ENCODE results near the gene BPIFB6.

The BPIFB6 gene

DNA sequence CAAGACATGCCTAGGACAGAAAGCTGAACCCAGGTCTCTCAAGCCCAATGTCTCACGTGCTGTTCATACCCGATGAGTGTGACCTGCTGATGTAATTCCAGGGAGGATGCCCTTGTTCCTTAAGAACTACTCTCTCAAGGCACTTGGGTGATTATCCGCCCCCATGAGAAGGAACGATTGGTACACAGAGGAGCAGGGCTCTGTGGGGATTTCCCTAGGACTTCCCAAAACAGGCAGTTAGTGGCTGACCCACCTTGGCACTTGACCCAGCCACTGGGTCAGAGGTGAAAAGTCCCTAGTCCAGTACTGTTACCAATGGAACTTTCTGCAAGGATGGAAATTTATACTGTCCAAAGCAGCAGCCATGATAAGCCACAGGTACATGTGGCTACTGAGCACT is 9.2 kb upstream of the BPIFB6 start:
- Histone ChIP-seq H3K9ac (ENCODE audit: low read length) (no peak overlapping the region), H3K4me3 (ENCODE audit: low read length) (no peak overlapping the region), H3K27me3 (ENCODE audit: control insufficient read depth, insufficient read depth, low read length) (no peaks in the 10 kb centered on the region), H3K36me3 (ENCODE audit: control insufficient read depth, low read depth, low read length) (no peaks in the 10 kb centered on the region), H3K4me1 (ENCODE audit: control insufficient read depth, low read depth, low read length) (no peaks in the 10 kb centered on the region), H3K27ac (ENCODE audit: low read length) (no peak overlapping the region), H3K9me3 (ENCODE audit: control insufficient read depth, low read depth, low read length) (no peaks in the 10 kb centered on the region)

DNA sequence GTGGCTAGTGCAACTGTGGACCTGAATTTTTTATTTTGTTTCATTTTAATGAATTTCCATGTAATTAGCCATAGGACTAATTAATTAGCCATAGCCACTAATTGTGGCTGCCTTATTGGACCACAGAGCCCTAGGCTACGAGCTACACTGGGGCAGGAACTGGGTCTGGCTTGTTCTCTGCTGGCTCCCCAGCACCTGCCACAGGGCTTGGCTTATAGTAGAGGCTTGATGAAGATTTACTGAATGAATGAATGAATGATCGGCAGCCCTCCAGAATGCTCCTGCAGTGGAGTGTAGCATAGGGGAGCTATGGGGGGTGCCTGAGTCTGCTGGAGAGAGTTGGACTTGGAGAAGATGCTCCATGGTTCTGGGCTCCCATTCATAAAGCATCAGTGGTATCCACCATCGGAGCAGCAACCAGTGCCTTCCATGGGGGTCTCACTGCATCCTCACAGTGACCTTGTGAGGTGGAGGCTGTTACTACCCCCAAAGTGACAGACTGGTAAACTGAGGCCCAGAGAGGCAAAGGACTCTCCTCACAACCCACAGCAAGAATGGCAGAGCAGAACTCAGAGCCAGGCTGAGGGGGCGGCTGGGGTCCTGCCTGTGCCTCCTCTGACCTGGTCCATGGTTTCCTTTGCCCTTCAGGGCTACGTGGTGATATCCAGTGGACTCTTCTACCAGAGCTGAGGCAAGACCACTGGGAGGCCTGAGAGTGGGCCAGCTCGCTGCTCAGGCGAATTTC is 8.6 kb upstream of the BPIFB6 start:
- Histone ChIP-seq H3K36me3 (ENCODE audit: control insufficient read depth, low read depth, low read length) (no peaks in the 10 kb centered on the region), H3K4me1 (ENCODE audit: control insufficient read depth, low read depth, low read length) (no peaks in the 10 kb centered on the region), H3K9me3 (ENCODE audit: control insufficient read depth, low read depth, low read length) (no peaks in the 10 kb centered on the region), H3K27ac (ENCODE audit: low read length) (no peak overlapping the region), H3K9ac (ENCODE audit: low read length) (no peak overlapping the region), H3K27me3 (ENCODE audit: control insufficient read depth, insufficient read depth, low read length) (no peaks in the 10 kb centered on the region), H3K4me3 (ENCODE audit: low read length) (no peak overlapping the region)

DNA sequence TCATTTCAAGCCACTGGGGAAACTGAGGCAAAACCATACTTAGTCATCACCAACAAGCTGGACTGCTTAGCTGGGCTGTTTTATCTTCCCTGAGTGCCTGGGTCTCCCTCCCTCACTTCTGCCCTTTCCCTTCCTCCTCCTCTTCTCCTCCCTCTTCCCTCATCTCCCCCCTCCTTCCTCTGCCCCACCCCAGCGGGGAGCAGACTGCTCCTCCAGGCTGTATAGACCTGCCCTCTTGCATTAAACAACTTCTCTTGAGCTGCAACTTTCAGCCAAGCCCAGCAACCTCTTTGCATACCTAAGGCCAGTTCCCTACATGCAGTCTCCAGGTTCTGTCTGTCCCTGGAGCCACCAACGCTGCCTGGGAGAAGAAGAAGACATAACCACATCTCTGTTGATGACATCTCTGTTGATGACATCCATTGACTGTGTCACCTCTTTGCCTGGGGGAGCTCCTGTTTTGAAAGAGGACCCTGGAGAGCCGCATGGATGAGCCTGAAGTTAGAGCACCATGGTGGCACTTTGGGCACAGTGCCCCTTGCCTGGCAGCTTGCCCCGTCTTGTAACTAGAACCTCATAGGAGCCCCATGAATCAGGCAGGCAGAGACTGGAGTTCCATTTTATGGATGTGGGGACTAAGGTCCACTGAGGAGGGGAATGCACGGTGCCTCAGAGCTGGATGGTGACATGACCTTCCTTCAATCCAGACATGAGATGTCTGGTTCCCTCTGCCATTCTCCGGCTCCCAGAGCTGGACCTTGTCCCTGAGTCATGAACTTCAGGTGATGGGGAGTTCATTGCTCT is 7.8 kb upstream of the BPIFB6 start:
- no peaks in the 10 kb centered on the region for H3K27me3 ChIP-seq (ENCODE audit: control insufficient read depth, insufficient read depth, low read length)
- H3K4me1 ChIP-seq (ENCODE audit: control insufficient read depth, low read depth, low read length): no peaks in the 10 kb centered on the region
- no peaks in the 10 kb centered on the region for H3K36me3 ChIP-seq (ENCODE audit: control insufficient read depth, low read depth, low read length)
- H3K9me3 ChIP-seq (ENCODE audit: control insufficient read depth, low read depth, low read length): no peaks in the 10 kb centered on the region
- H3K27ac ChIP-seq (ENCODE audit: low read length): no peak overlapping the region
- no peak overlapping the region for H3K4me3 ChIP-seq (ENCODE audit: low read length)
- no peak overlapping the region for H3K9ac ChIP-seq (ENCODE audit: low read length)

DNA sequence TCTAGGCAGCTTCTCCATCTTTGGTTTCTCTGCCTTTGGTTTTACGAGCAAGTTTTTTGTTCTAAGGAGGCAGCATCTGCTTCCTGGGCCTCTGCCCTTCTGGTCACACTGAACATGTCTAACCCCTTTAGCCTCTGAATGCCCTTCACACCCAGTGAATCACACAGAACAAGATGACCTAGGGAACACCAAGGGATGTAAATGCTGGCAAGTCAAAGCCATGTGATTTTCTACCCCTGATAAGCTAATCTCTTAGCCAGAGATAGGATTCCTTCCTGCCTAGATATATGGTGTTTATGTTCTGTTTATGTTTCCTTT is 7.2 kb upstream of the BPIFB6 start:
- Histone ChIP-seq H3K36me3 (ENCODE audit: control insufficient read depth, low read depth, low read length) (no peaks in the 10 kb centered on the region), H3K4me3 (ENCODE audit: low read length) (no peak overlapping the region), H3K27me3 (ENCODE audit: control insufficient read depth, insufficient read depth, low read length) (no peaks in the 10 kb centered on the region), H3K4me1 (ENCODE audit: control insufficient read depth, low read depth, low read length) (no peaks in the 10 kb centered on the region), H3K9me3 (ENCODE audit: control insufficient read depth, low read depth, low read length) (no peaks in the 10 kb centered on the region), H3K9ac (ENCODE audit: low read length) (no peak overlapping the region), H3K27ac (ENCODE audit: low read length) (no peak overlapping the region)

DNA sequence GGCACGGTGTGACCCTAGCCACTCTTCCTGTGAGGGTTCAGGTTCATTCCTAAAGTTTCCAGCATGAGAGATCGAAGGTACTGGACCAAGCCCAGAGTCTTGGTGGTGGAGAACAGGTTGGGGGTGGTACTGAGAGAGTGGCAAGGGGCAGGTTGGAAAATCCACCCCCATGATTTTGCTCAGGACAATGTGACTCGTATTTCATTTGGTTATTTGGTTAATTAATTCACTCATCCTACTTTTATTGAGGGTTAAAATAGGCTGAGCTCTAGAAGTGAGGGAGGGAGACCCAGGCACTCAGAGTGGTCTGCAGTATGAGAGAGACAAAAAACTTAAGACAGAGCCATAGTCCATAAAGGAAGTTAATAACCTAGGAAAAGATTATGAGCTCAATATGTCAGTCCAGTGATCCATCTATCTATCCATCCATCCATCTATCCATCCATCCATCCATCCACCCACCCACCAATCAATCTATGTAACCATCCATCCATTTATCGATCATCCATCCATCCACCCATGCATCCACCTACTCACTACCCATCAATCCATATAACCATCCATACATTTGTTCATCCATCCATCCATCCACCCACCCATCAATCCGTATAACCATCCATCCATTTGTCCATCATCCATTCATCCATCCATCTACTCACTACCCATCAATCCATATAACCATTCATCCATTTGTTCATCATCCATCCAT is 6.7 kb upstream of the BPIFB6 start:
- Histone ChIP-seq H3K9me3 (ENCODE audit: control insufficient read depth, low read depth, low read length) (no peaks in the 10 kb centered on the region), H3K9ac (ENCODE audit: low read length) (no peak overlapping the region), H3K4me1 (ENCODE audit: control insufficient read depth, low read depth, low read length) (no peaks in the 10 kb centered on the region), H3K36me3 (ENCODE audit: control insufficient read depth, low read depth, low read length) (no peaks in the 10 kb centered on the region), H3K4me3 (ENCODE audit: low read length) (no peak overlapping the region), H3K27me3 (ENCODE audit: control insufficient read depth, insufficient read depth, low read length) (no peaks in the 10 kb centered on the region), H3K27ac (ENCODE audit: low read length) (no peak overlapping the region)

DNA sequence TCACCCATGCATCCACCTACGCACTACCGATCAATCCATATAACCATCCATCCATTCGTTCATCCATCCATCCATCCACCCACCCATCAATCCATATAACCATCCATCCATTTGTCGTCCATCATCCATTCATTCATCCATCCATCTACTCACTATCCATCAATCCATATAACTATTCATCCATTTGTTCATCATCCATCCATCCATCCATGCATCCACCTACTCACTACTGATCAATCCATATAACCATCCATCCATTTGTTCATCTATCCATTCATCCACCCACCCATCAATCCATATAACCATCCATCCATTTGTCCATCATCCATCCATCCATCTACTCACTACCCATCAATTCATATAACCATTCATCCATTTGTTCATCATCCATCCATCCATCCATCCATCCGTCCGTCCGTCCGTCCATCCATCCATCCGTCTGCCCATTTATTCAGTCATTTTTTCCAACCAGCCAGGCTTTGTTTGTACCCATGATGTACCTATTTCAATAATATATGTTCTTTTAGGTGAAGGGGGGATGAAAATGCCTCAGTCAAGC is 6.1 kb upstream of the BPIFB6 start:
- H3K4me3 ChIP-seq (ENCODE audit: low read length): no peak overlapping the region
- H3K27me3 ChIP-seq (ENCODE audit: control insufficient read depth, insufficient read depth, low read length): no peaks in the 10 kb centered on the region
- H3K27ac ChIP-seq (ENCODE audit: low read length): no peak overlapping the region
- no peak overlapping the region for H3K9ac ChIP-seq (ENCODE audit: low read length)
- H3K4me1 ChIP-seq (ENCODE audit: control insufficient read depth, low read depth, low read length): no peaks in the 10 kb centered on the region
- no peaks in the 10 kb centered on the region for H3K9me3 ChIP-seq (ENCODE audit: control insufficient read depth, low read depth, low read length)
- H3K36me3 ChIP-seq (ENCODE audit: control insufficient read depth, low read depth, low read length): no peaks in the 10 kb centered on the region

DNA sequence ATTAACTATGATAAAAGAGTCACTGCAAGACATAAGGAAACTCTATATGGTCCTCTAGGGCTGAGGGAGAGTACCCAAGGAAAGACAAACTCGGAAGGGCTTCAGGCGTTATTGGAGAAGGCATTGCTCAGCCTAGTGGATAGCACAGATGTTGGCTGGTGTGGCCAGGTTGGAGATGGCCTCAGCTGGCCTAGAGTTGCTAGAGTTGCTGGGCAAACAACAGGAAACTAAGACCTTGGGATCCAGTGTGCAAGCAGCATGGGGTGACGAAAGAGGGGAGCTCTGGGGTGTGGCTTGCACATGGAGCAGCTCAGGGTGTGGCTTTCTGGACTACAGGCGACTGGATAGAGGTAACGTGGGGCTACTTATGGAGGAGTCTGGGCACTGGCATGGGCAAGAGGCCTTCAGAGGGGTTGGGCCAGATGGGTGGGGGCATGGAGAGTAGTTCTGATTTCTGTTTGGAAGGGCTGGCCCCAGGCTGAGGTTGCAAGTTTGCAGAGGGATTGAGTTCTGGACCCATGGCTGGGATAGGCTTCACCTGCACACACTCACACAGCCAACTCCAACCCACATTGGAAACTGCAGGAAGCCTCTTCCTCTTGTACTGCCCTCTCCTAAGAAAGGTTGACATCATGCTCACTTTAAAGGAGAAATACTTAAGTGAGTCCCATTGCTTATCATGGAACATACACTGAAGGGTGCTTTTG is 5.2 kb upstream of the BPIFB6 start:
- no peak overlapping the region for H3K27ac ChIP-seq (ENCODE audit: low read length)
- H3K4me3 ChIP-seq (ENCODE audit: low read length): no peak overlapping the region
- H3K9ac ChIP-seq (ENCODE audit: low read length): no peak overlapping the region
- no peaks in the 10 kb centered on the region for H3K9me3 ChIP-seq (ENCODE audit: control insufficient read depth, low read depth, low read length)
- no peaks in the 10 kb centered on the region for H3K36me3 ChIP-seq (ENCODE audit: control insufficient read depth, low read depth, low read length)
- H3K27me3 ChIP-seq (ENCODE audit: control insufficient read depth, insufficient read depth, low read length): no peaks in the 10 kb centered on the region
- H3K4me1 ChIP-seq (ENCODE audit: control insufficient read depth, low read depth, low read length): no peaks in the 10 kb centered on the region

DNA sequence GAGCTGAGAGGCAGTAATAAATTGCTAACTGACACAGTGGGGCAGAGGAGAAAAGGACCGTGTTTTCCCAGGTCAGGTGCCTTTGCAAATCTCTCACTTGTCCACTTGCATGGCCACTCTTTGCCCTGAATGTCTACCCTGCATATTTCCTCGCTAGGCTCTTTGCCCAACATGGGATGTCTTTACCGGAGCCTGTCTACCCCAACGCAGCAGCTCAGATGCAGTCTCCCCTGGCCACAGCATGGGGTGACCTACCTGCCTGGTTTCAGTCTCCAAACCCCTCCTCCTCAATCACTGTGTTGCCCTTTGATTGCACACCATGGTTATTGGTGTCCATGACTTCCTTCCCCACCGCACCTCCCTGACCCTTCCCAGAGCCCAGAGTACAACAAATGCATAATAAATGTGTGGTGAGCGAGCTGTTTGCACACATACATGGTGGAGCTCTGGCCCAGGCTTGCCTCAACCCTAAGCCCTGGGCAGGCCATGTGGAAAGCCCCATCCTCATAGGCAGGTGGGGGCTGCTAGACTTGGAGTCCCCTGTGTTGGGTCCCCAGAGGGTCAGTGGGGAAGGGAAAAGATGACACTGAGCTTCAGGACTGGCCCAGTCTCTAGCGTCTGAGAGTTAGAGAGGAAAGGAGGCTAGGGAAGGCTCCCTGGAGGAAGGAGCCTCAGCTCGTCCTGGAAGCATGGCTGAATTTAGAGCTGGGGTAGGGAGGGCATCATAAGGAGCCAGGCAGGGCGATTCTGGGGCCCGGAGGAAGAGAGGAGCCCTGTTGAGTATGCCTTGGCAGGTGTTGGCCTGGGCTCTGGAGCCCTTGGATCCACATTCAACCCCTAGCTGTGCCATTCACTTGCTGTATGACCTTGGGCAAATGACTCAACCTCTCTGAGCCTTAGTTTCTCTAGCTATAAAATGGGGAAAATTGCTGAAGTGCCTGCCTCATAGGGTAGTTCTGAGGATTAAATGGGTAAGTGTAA is 4.4 kb upstream of the BPIFB6 start:
- Histone ChIP-seq H3K27me3 (ENCODE audit: control insufficient read depth, insufficient read depth, low read length) (no peaks in the 10 kb centered on the region), H3K36me3 (ENCODE audit: control insufficient read depth, low read depth, low read length) (no peaks in the 10 kb centered on the region), H3K9me3 (ENCODE audit: control insufficient read depth, low read depth, low read length) (no peaks in the 10 kb centered on the region), H3K4me3 (ENCODE audit: low read length) (no peak overlapping the region), H3K27ac (ENCODE audit: low read length) (no peak overlapping the region), H3K9ac (ENCODE audit: low read length) (no peak overlapping the region), H3K4me1 (ENCODE audit: control insufficient read depth, low read depth, low read length) (no peaks in the 10 kb centered on the region)

DNA sequence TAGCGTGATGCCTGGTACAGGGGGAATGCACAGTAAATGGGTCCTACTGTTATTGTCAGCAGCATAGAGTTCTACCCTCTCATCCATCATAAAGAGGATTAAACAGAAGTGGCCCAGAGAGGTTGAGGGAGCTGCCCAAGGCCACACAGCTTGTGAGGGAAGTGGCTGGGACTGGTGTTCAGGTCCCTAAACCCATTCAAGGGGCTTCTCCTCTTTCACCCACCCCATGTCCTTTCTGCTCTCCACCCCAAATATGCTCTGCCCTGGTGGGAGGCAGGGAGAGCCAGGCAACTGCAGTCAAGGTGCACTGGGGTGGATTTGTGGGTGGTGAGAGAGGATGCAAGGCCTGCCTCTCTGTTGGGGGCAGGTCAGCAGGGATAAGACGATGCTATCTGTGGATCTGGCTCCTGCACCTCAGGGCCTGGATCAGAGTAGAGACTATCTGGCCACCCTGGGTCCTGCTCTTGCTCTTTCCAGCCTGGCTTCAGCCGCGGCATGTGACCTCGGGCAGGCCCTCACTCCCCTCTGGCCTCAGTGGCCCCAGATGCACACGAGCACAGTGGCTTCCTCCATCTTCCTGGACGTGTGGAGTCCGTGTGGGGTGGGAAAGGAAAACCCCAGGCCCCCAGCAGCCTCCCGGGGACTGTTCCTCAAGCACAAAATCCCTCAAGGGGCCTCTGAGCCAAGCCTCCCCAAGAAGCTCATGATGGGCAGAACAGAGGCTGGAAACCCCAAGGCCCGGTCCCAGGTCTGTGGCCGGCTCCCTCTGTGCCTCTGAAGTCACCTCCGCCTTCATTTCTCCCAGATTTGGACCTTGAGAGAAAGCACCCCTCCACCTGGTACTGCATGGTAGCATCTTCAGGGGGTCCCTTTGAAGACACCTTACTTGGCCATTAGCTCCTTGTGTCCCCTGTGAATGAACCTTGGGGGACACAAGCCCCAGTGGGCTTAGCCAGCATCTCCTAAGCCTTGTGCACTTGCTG is 3.4 kb upstream of the BPIFB6 start:
- H3K9me3 ChIP-seq (ENCODE audit: control insufficient read depth, low read depth, low read length): no peaks in the 10 kb centered on the region
- no peak overlapping the region for H3K4me3 ChIP-seq (ENCODE audit: low read length)
- H3K9ac ChIP-seq (ENCODE audit: low read length): no peak overlapping the region
- no peak overlapping the region for H3K27ac ChIP-seq (ENCODE audit: low read length)
- H3K36me3 ChIP-seq (ENCODE audit: control insufficient read depth, low read depth, low read length): no peaks in the 10 kb centered on the region
- H3K27me3 ChIP-seq (ENCODE audit: control insufficient read depth, insufficient read depth, low read length): no peaks in the 10 kb centered on the region
- H3K4me1 ChIP-seq (ENCODE audit: control insufficient read depth, low read depth, low read length): no peaks in the 10 kb centered on the region

DNA sequence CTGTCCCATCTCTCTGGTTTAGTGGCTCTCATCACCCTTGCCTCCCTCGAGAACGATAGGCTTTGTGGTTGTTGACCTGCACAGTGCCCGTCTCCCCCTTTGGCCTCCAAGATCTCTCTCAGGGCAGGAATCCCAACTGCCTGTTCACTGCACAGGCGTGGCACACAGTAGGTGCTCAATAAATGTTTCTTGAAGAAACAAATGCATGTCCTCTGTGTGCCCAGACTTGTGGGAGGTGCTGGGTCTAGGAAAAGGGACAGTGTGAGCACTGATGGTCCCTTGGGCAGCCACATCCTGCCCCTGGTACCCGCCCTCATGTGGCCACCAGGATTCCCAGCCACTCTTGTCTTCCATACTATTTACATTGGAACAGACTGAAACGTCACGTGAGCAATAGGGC is 2.6 kb upstream of the BPIFB6 start:
- no peaks in the 10 kb centered on the region for H3K36me3 ChIP-seq (ENCODE audit: control insufficient read depth, low read depth, low read length)
- H3K9ac ChIP-seq (ENCODE audit: low read length): no peak overlapping the region
- no peaks in the 10 kb centered on the region for H3K27me3 ChIP-seq (ENCODE audit: control insufficient read depth, insufficient read depth, low read length)
- H3K9me3 ChIP-seq (ENCODE audit: control insufficient read depth, low read depth, low read length): no peaks in the 10 kb centered on the region
- H3K4me1 ChIP-seq (ENCODE audit: control insufficient read depth, low read depth, low read length): no peaks in the 10 kb centered on the region
- no peak overlapping the region for H3K4me3 ChIP-seq (ENCODE audit: low read length)
- H3K27ac ChIP-seq (ENCODE audit: low read length): no peak overlapping the region
